ENCODE measurements around the gene CCDC188. TPM values are rescaled to one million over a fixed set of nuclear protein-coding genes. Genes with fewer than 3 reads are reported as not detected.

The CCDC188 gene
- total RNA-seq, 1 donor: 0.36 TPM

DNA sequence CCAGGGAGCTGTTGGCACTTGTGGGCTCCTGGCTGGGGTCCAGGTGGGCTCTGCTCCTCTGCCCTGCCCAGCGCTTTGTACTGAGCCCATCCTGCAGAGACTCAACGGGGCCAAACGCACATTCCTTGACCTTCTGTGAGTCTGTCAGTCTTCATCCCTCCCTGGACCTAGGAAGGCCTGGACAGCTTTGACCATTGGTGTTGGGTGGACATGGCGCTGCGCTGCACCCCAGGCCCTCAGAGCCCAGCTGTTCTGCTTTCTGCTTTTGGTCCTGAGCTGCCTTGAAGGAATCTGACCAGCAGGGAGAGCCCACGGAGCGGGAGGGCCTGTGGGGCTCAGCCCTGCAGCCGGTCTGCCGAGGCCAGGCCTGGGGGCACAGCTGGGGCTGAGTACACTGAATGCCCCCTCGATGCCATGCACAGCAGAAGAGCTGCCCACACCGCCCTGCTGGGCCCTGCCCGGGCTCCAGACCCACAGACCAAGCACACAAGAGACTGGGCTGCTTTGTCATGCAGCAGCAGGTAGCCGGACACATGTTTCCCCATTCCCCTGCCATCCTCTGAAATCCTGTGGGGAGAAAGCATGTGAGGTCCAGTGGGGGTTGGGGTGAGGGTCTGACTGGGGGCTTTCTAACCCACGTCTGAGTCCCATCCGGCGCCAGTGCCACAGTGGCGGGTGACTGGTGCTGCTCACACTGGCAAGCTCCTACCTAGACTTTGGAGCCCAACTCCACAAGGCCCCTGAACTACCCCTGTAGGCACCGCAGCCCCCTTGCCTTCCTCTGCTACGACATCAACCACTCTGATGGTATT, 24.1 kb upstream of the CCDC188 start:
- H4K20me1 ChIP-seq (ENCODE audit: insufficient read depth, low read length): no peaks in the 10 kb centered on the region
- no peaks in the 10 kb centered on the region for H3K79me2 ChIP-seq (ENCODE audit: insufficient read depth, low read length)
- H3K4me3 ChIP-seq (ENCODE audit: insufficient read depth, low read length): no peak overlapping the region
- no peak for DNase-seq (ENCODE audit: insufficient read length, low spot score, missing footprints)
- no peaks in the 10 kb centered on the region for H3K27me3 ChIP-seq (ENCODE audit: insufficient read depth, low read length)
- H3K27ac ChIP-seq (ENCODE audit: low read depth, low read length): no peak overlapping the region
- H2AFZ ChIP-seq (ENCODE audit: low read length): no peak overlapping the region
- no peak overlapping the region for H3K4me2 ChIP-seq (ENCODE audit: insufficient read depth, low read length)
- no peaks in the 10 kb centered on the region for H3K4me1 ChIP-seq (ENCODE audit: insufficient read depth, low read length)
- H3K9me3 ChIP-seq (ENCODE audit: low read depth, low read length): no peaks in the 10 kb centered on the region
- TF ChIP-seq CTCF (IDR thresholded peaks at IDR 0.05; ENCODE audit: extremely low read depth, low read depth, low read length): no peak
- no peaks in the 10 kb centered on the region for H3K36me3 ChIP-seq (ENCODE audit: insufficient read depth, low read length)

DNA sequence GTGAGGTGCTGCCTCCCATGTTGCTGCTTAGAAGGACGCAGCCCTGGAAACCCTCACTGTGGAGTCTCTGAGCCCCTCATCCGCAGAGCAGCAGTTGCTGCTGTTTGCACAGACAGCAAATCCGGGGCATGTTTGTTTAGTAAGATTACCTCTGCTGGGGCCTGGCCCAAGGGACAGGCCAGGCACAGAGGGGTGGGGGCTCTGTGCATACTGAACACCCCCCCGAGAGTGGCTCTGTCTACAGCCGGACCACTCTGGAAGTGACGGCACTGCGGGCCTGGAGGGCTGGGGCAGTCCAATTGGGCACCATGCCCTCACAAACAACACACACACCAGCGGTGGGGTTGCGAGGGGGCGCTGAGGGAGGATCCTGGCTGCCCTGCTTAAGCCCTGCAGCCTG, 22.9 kb upstream of the CCDC188 start:
- H4K20me1 ChIP-seq (ENCODE audit: insufficient read depth, low read length): no peaks in the 10 kb centered on the region
- H3K79me2 ChIP-seq (ENCODE audit: insufficient read depth, low read length): no peaks in the 10 kb centered on the region
- H3K4me2 ChIP-seq (ENCODE audit: insufficient read depth, low read length): no peak overlapping the region
- H3K36me3 ChIP-seq (ENCODE audit: insufficient read depth, low read length): no peaks in the 10 kb centered on the region
- H3K27me3 ChIP-seq (ENCODE audit: insufficient read depth, low read length): no peaks in the 10 kb centered on the region
- H3K9me3 ChIP-seq (ENCODE audit: low read depth, low read length): no peaks in the 10 kb centered on the region
- no peak for DNase-seq (ENCODE audit: insufficient read length, low spot score, missing footprints)
- H2AFZ ChIP-seq (ENCODE audit: low read length): no peak overlapping the region
- H3K27ac ChIP-seq (ENCODE audit: low read depth, low read length): no peak overlapping the region
- H3K4me1 ChIP-seq (ENCODE audit: insufficient read depth, low read length): no peaks in the 10 kb centered on the region
- no peak for TF ChIP-seq CTCF (IDR thresholded peaks at IDR 0.05; ENCODE audit: extremely low read depth, low read depth, low read length)
- H3K4me3 ChIP-seq (ENCODE audit: insufficient read depth, low read length): no peak overlapping the region

DNA sequence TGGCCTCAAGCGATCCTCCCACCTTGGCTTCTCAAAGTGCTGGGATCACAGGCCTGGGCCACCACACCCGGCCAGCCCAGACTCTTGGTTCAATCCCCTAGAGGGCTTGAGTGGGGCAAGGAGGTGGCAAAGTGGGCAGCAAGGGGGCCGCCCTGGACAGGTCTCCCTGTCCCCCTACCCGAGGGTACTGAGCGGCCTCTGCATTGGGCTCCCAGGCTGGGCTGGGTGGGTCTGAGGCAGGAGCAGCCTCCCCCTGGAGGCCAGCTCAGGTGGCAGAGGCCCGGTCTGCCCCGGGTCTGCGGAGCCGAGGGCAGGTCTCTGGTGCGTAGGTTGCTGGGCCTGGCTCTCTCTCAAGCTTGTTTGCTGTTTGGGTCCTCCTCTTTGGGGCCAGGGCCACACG, 22.4 kb upstream of the CCDC188 start:
- no peaks in the 10 kb centered on the region for H3K4me1 ChIP-seq (ENCODE audit: insufficient read depth, low read length)

More for the DNA sequence above, 22.4 kb upstream of the CCDC188 start:
- Histone ChIP-seq H3K4me3 (ENCODE audit: insufficient read depth, low read length) (no peak overlapping the region), H2AFZ (ENCODE audit: low read length) (no peak overlapping the region), H3K79me2 (ENCODE audit: insufficient read depth, low read length) (no peaks in the 10 kb centered on the region), H4K20me1 (ENCODE audit: insufficient read depth, low read length) (no peaks in the 10 kb centered on the region), H3K36me3 (ENCODE audit: insufficient read depth, low read length) (no peaks in the 10 kb centered on the region), H3K27ac (ENCODE audit: low read depth, low read length) (no peak overlapping the region), H3K4me2 (ENCODE audit: insufficient read depth, low read length) (no peak overlapping the region), H3K27me3 (ENCODE audit: insufficient read depth, low read length) (no peaks in the 10 kb centered on the region), H3K9me3 (ENCODE audit: low read depth, low read length) (no peaks in the 10 kb centered on the region)
- TF ChIP-seq CTCF (IDR thresholded peaks at IDR 0.05; ENCODE audit: extremely low read depth, low read depth, low read length): no peak
- no peak for DNase-seq (ENCODE audit: insufficient read length, low spot score, missing footprints)
